DMS 273 treated with DMSO at 0.1 percent for 48 hours (cell line): ENCODE measurements around the gene OR10J5.
"Not testable (repeated sequence)": the region's sequence is repeated elsewhere in the genome, so short reads cannot be mapped to it uniquely, and the experiment has no call there.

Experiments used
- DNase-seq: peaks from one replicate; lab custom pipeline; 2025; lab: John Stamatoyannopoulos, UW

The OR10J5 gene

GRCh38 chr1:159535907-159536306, at the start of gene OR10J5:
TSS of gene OR10J5 (minus strand) at chr1:159536007. CDS start at chr1:159536007, 0 bp downstream.
- no peak for DNase-seq

GRCh38 chr1:159584536-159584935, 48.7 kb upstream of the OR10J5 start:
- DNase-seq: no peak

- no peak for DNase-seq
These were observed 45.6 kb upstream of the OR10J5 start for GRCh38 chr1:159581422-159581821.

- DNase-seq: no peak
These were observed 44.5 kb upstream of the OR10J5 start for GRCh38 chr1:159580340-159580739.

- DNase-seq: no peak
These were observed 41.6 kb upstream of the OR10J5 start for GRCh38 chr1:159577446-159577845.

- DNase-seq: no peak
These were observed 26.9 kb upstream of the OR10J5 start for GRCh38 chr1:159562680-159563079.

GRCh38 chr1:159561497-159561896, 25.7 kb upstream of the OR10J5 start:
- DNase-seq: no peak

GRCh38 chr1:159560599-159560998, 24.8 kb upstream of the OR10J5 start:
- DNase-seq: no peak

- DNase-seq: no peak
These were observed 21.1 kb upstream of the OR10J5 start for GRCh38 chr1:159556931-159557369.

- no peak for DNase-seq
These were observed 18.9 kb upstream of the OR10J5 start for GRCh38 chr1:159554696-159555095.

- DNase-seq: no peak
These were observed 18.5 kb upstream of the OR10J5 start for GRCh38 chr1:159554261-159554660.

- DNase-seq: no peak
These were observed 12.3 kb upstream of the OR10J5 start for GRCh38 chr1:159548126-159548525.

- no peak for DNase-seq
These were observed 2.9 kb downstream of the OR10J5 start for GRCh38 chr1:159532922-159533321.

- DNase-seq: not testable (repeated sequence)
These were observed 11.0 kb downstream of the OR10J5 start for GRCh38 chr1:159524792-159525191.

GRCh38 chr1:159510229-159510541, 25.6 kb downstream of the OR10J5 start:
- no peak for DNase-seq

GRCh38 chr1:159509440-159510228, 26.2 kb downstream of the OR10J5 start:
- DNase-seq: no peak

GRCh38 chr1:159508951-159509350, 26.9 kb downstream of the OR10J5 start:
- no peak for DNase-seq

GRCh38 chr1:159505676-159506075, 30.1 kb downstream of the OR10J5 start:
- no peak for DNase-seq

- no peak for DNase-seq
These were observed 34.7 kb downstream of the OR10J5 start for GRCh38 chr1:159501082-159501481.

GRCh38 chr1:159494513-159495210, 41.1 kb downstream of the OR10J5 start:
- not testable (repeated sequence) for DNase-seq

GRCh38 chr1:159493354-159493753, 42.5 kb downstream of the OR10J5 start:
- DNase-seq: no peak

- DNase-seq: no peak
These were observed 43.1 kb downstream of the OR10J5 start for GRCh38 chr1:159492575-159493323.
